Measurements from ENCODE around the gene BCAS3.

GRCh38 chr17:61117983-61118382 is 440.3 kb downstream of the BCAS3 start:
- no peak for TF ChIP-seq CTCF (IDR thresholded peaks at IDR 0.05)
- TF ChIP-seq ZFX (IDR thresholded peaks at IDR 0.05; ENCODE audit: borderline replicate concordance) = no peak
